SW 1271 (cell line): ENCODE measurements around the gene RCAN3.
A peak's percentile ranks its signal among the peaks of the same experiment; 100 is the strongest.

Source experiments
- DNase-seq, 2 experiments: peaks; one replicate each; lab custom pipeline; 2025; lab: John Stamatoyannopoulos, UW

The RCAN3 gene

GRCh38 chr1:24578846-24579245, 76.2 kb downstream of the RCAN3 start:
- no peak for DNase-seq

GRCh38 chr1:24580756-24581155, 78.1 kb downstream of the RCAN3 start:
- no peak for DNase-seq

GRCh38 chr1:24584171-24584647, 81.6 kb downstream of the RCAN3 start:
- no peak for DNase-seq

- no peak for DNase-seq
Observed at GRCh38 chr1:24586119-24586518, 83.5 kb downstream of the RCAN3 start.

- peak in 1 of 2 experiments; percentile 37 for DNase-seq
Observed at GRCh38 chr1:24586970-24587820, 84.6 kb downstream of the RCAN3 start.

GRCh38 chr1:24588573-24588972, 85.9 kb downstream of the RCAN3 start:
- no peak for DNase-seq

GRCh38 chr1:24589200-24589599, 86.6 kb downstream of the RCAN3 start:
- DNase-seq: no peak
